ENCODE measurements around the gene SURF4.
A peak's percentile ranks its signal among the peaks of the same experiment; 100 is the strongest.
"Not testable (repeated sequence)": the region's sequence is repeated elsewhere in the genome, so short reads cannot be mapped to it uniquely, and the experiment has no call there.

Gene SURF4

GRCh38 chr9:133344071-133344470, 31.8 kb downstream of the SURF4 start:
- no peak overlapping the region for H3K4me3 ChIP-seq (ENCODE audit: low read length in 2 of 2)
- H3K27me3 ChIP-seq (ENCODE audit: control insufficient read depth in 1 of 2, insufficient read depth in 2 of 2, low read length in 2 of 2): no peaks in the 10 kb centered on the region
- no peak overlapping the region for H3K27ac ChIP-seq (ENCODE audit: low read length)
- no peaks in the 10 kb centered on the region for H3K9me3 ChIP-seq (ENCODE audit: control insufficient read depth in 2 of 2, low read length in 2 of 2)
- no peak overlapping the region for H3K9ac ChIP-seq (ENCODE audit: low read length in 2 of 2)
- peaks cover 21% of the 10 kb centered on the region for H3K4me1 ChIP-seq (ENCODE audit: control insufficient read depth, insufficient read depth, low read length)
- H3K36me3 ChIP-seq (ENCODE audit: control insufficient read depth in 2 of 2, insufficient read depth in 2 of 2, low read length in 2 of 2): peaks cover 45 to 52% of the 10 kb centered on the region in 2 donors

GRCh38 chr9:133342570-133342969, 33.3 kb downstream of the SURF4 start:
- H3K4me3 ChIP-seq (ENCODE audit: low read length in 2 of 2): no peak overlapping the region
- H3K27ac ChIP-seq (ENCODE audit: low read length): no peak overlapping the region
- H3K27me3 ChIP-seq (ENCODE audit: control insufficient read depth in 1 of 2, insufficient read depth in 2 of 2, low read length in 2 of 2): no peaks in the 10 kb centered on the region
- H3K36me3 ChIP-seq (ENCODE audit: control insufficient read depth in 2 of 2, insufficient read depth in 2 of 2, low read length in 2 of 2): peaks cover 45 to 56% of the 10 kb centered on the region in 2 donors
- peaks cover 13% of the 10 kb centered on the region for H3K4me1 ChIP-seq (ENCODE audit: control insufficient read depth, insufficient read depth, low read length)
- H3K9ac ChIP-seq (ENCODE audit: low read length in 2 of 2): no peak overlapping the region
- no peaks in the 10 kb centered on the region for H3K9me3 ChIP-seq (ENCODE audit: control insufficient read depth in 2 of 2, low read length in 2 of 2)

GRCh38 chr9:133342069-133342406, 33.8 kb downstream of the SURF4 start:
- H3K27me3 ChIP-seq (ENCODE audit: control insufficient read depth in 1 of 2, insufficient read depth in 2 of 2, low read length in 2 of 2): no peaks in the 10 kb centered on the region
- H3K4me3 ChIP-seq (ENCODE audit: low read length in 2 of 2): no peak overlapping the region
- H3K9me3 ChIP-seq (ENCODE audit: control insufficient read depth in 2 of 2, low read length in 2 of 2): no peaks in the 10 kb centered on the region
- H3K27ac ChIP-seq (ENCODE audit: low read length): no peak overlapping the region
- H3K4me1 ChIP-seq (ENCODE audit: control insufficient read depth, insufficient read depth, low read length): peaks cover 11% of the 10 kb centered on the region
- peaks cover 45 to 56% of the 10 kb centered on the region in 2 donors for H3K36me3 ChIP-seq (ENCODE audit: control insufficient read depth in 2 of 2, insufficient read depth in 2 of 2, low read length in 2 of 2)
- H3K9ac ChIP-seq (ENCODE audit: low read length in 2 of 2): no peak overlapping the region

DNA sequence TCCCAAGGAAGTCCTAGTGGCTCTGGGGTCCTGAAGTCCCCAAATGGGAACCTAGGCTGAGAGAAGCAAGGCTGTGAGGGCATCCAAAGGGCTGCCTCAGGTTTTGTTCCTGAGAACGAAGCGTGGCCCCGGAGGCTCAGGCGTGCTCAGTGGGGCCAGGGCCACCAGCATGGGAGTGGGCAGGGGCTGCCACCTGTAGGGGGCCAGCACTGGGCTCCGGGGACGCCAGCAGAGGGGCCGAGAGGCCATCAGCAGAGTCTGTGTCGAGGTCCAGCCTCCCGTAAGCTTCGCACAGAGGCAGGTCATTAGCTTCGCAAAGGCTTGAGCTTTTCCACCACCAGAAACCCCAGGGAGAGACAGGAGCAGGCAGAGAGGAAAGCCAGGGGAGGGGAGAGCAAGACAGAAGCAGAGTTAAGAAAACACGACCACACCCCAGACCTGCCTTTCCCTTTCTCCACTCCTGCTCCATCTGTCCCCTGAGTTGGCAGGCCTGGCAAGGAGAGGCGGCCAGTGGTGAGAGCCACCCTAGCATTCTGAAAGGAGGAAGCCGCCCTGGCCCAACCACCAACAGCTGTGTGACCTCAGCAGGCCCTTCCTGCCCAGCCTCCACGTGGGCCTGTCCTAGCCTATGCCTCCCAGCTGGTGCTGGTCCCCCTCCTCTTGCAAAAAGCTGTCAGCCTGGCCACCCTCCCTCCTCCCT, 34.3 kb downstream of the SURF4 start:
- Histone ChIP-seq H3K4me3 (ENCODE audit: low read length in 2 of 2) (no peak overlapping the region), H3K27me3 (ENCODE audit: control insufficient read depth in 1 of 2, insufficient read depth in 2 of 2, low read length in 2 of 2) (no peaks in the 10 kb centered on the region), H3K9ac (ENCODE audit: low read length in 2 of 2) (no peak overlapping the region), H3K4me1 (ENCODE audit: control insufficient read depth, insufficient read depth, low read length) (peaks cover 8% of the 10 kb centered on the region), H3K36me3 (ENCODE audit: control insufficient read depth in 2 of 2, insufficient read depth in 2 of 2, low read length in 2 of 2) (peaks cover 45 to 56% of the 10 kb centered on the region in 2 donors), H3K9me3 (ENCODE audit: control insufficient read depth in 2 of 2, low read length in 2 of 2) (no peaks in the 10 kb centered on the region), H3K27ac (ENCODE audit: low read length) (no peak overlapping the region)

- H3K4me3 ChIP-seq (ENCODE audit: low read length in 2 of 2): no peak overlapping the region
- no peak overlapping the region for H3K9ac ChIP-seq (ENCODE audit: low read length in 2 of 2)
- H3K4me1 ChIP-seq (ENCODE audit: control insufficient read depth, insufficient read depth, low read length): peaks cover 6% of the 10 kb centered on the region
- H3K27me3 ChIP-seq (ENCODE audit: control insufficient read depth in 1 of 2, insufficient read depth in 2 of 2, low read length in 2 of 2): no peaks in the 10 kb centered on the region
- H3K27ac ChIP-seq (ENCODE audit: low read length): no peak overlapping the region
- peaks cover 45 to 55% of the 10 kb centered on the region in 2 donors for H3K36me3 ChIP-seq (ENCODE audit: control insufficient read depth in 2 of 2, insufficient read depth in 2 of 2, low read length in 2 of 2)
- H3K9me3 ChIP-seq (ENCODE audit: control insufficient read depth in 2 of 2, low read length in 2 of 2): no peaks in the 10 kb centered on the region
Measured at GRCh38 chr9:133340916-133341315, 34.9 kb downstream of the SURF4 start.

- Histone ChIP-seq H3K27me3 (ENCODE audit: control insufficient read depth in 1 of 2, insufficient read depth in 2 of 2, low read length in 2 of 2) (no peaks in the 10 kb centered on the region), H3K9ac (ENCODE audit: low read length in 2 of 2) (no peak overlapping the region), H3K9me3 (ENCODE audit: control insufficient read depth in 2 of 2, low read length in 2 of 2) (no peaks in the 10 kb centered on the region), H3K36me3 (ENCODE audit: control insufficient read depth in 2 of 2, insufficient read depth in 2 of 2, low read length in 2 of 2) (peaks cover 43 to 50% of the 10 kb centered on the region in 2 donors), H3K4me1 (ENCODE audit: control insufficient read depth, insufficient read depth, low read length) (peaks cover 11% of the 10 kb centered on the region), H3K27ac (ENCODE audit: low read length) (no peak overlapping the region), H3K4me3 (ENCODE audit: low read length in 2 of 2) (no peak overlapping the region)
Measured at GRCh38 chr9:133340256-133340655, 35.6 kb downstream of the SURF4 start.

- no peak overlapping the region for H3K4me3 ChIP-seq (ENCODE audit: low read length in 2 of 2)
- peaks cover 38 to 45% of the 10 kb centered on the region in 2 donors for H3K36me3 ChIP-seq (ENCODE audit: control insufficient read depth in 2 of 2, insufficient read depth in 2 of 2, low read length in 2 of 2)
- H3K9me3 ChIP-seq (ENCODE audit: control insufficient read depth in 2 of 2, low read length in 2 of 2): no peaks in the 10 kb centered on the region
- H3K9ac ChIP-seq (ENCODE audit: low read length in 2 of 2): no peak overlapping the region
- H3K4me1 ChIP-seq (ENCODE audit: control insufficient read depth, insufficient read depth, low read length): peaks cover 16% of the 10 kb centered on the region
- no peaks in the 10 kb centered on the region for H3K27me3 ChIP-seq (ENCODE audit: control insufficient read depth in 1 of 2, insufficient read depth in 2 of 2, low read length in 2 of 2)
- peak overlapping the region; percentile 18 for H3K27ac ChIP-seq (ENCODE audit: low read length)
Measured at GRCh38 chr9:133339641-133340040, 36.2 kb downstream of the SURF4 start.

- Histone ChIP-seq H3K27ac (ENCODE audit: low read length) (peak within 1 kb of the TSS; percentile 55), H3K4me3 (ENCODE audit: low read length in 2 of 2) (peak within 1 kb of the TSS; percentile 93), H3K36me3 (ENCODE audit: control insufficient read depth in 2 of 2, insufficient read depth in 2 of 2, low read length in 2 of 2) (peaks cover 39 to 49% of the 10 kb centered on the region in 2 donors), H3K9ac (ENCODE audit: low read length in 2 of 2) (peak within 1 kb of the TSS; percentile 69 to 83), H3K9me3 (ENCODE audit: control insufficient read depth in 2 of 2, low read length in 2 of 2) (no peaks in the 10 kb centered on the region), H3K4me1 (ENCODE audit: control insufficient read depth, insufficient read depth, low read length) (peaks cover 23% of the 10 kb centered on the region), H3K27me3 (ENCODE audit: control insufficient read depth in 1 of 2, insufficient read depth in 2 of 2, low read length in 2 of 2) (no peaks in the 10 kb centered on the region)
Measured at GRCh38 chr9:133335924-133336811, 39.7 kb downstream of the SURF4 start, which contains the start of gene SURF6. SURF6 (minus strand) TSS chr9:133336188; CDS start chr9:133336132, 56 bp downstream.

DNA sequence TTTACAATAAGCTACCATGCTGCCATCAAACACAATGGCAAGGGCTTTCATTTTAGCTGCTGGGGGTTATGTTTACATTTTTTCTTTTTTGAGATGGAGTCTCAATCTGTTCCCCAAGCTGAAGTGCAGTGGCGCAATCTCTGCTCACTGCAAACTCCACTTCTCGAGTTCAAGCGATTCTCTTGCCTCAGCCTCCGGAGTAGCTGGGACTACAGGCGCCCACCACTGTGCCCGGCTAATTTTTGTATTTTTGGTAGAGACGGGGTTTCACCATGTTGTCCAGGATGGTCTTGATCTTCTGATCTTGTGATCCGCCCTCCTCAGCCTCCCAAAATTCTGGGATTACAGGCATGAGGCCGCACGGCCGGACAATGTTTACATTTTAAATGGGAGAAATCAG, 41.0 kb downstream of the SURF4 start:
- H3K27ac ChIP-seq (ENCODE audit: low read length); H3K27me3 ChIP-seq (ENCODE audit: control insufficient read depth in 1 of 2, insufficient read depth in 2 of 2, low read length in 2 of 2); H3K9me3 ChIP-seq (ENCODE audit: control insufficient read depth in 2 of 2, low read length in 2 of 2): not testable (repeated sequence)
- peaks cover 35 to 42% of the 10 kb centered on the region in 2 donors for H3K36me3 ChIP-seq (ENCODE audit: control insufficient read depth in 2 of 2, insufficient read depth in 2 of 2, low read length in 2 of 2)
- peak overlapping the region; percentile 93 for H3K4me3 ChIP-seq (ENCODE audit: low read length in 2 of 2)
- H3K4me1 ChIP-seq (ENCODE audit: control insufficient read depth, insufficient read depth, low read length): peaks cover 23% of the 10 kb centered on the region
- peak overlapping the region in 1 of 2 donors; percentile 83 for H3K9ac ChIP-seq (ENCODE audit: low read length in 2 of 2)

GRCh38 chr9:133334161-133334560, 41.7 kb downstream of the SURF4 start:
- Histone ChIP-seq H3K27ac (ENCODE audit: low read length) (no peak overlapping the region), H3K27me3 (ENCODE audit: control insufficient read depth in 1 of 2, insufficient read depth in 2 of 2, low read length in 2 of 2) (no peaks in the 10 kb centered on the region), H3K4me3 (ENCODE audit: low read length in 2 of 2) (peak overlapping the region in 1 of 2 donors; percentile 93), H3K36me3 (ENCODE audit: control insufficient read depth in 2 of 2, insufficient read depth in 2 of 2, low read length in 2 of 2) (peaks cover 35 to 39% of the 10 kb centered on the region in 2 donors), H3K9ac (ENCODE audit: low read length in 2 of 2) (no peak overlapping the region), H3K4me1 (ENCODE audit: control insufficient read depth, insufficient read depth, low read length) (peaks cover 23% of the 10 kb centered on the region), H3K9me3 (ENCODE audit: control insufficient read depth in 2 of 2, low read length in 2 of 2) (no peaks in the 10 kb centered on the region)
